GM12878 (cell line): ENCODE data around the gene SELPLG.

Experiments used
- MYC ChIP-seq: IDR thresholded peaks from 2 replicates; pipeline ENCODE4 v1.6.1; 2011; ENCODE audit warnings: mild to moderate bottlenecking, low read length, moderate library complexity, inconsistent platforms; ENCODE audit not compliant: insufficient read depth, insufficient replicate concordance, insufficient read length, severe bottlenecking
- NR2C2 ChIP-seq: IDR thresholded peaks from 2 replicates; pipeline ENCODE4 v1.6.1; 2011; ENCODE audit warnings: borderline replicate concordance, low read depth; ENCODE audit not compliant: control insufficient read depth, insufficient read length
- POLR2A ChIP-seq: IDR thresholded peaks from 2 replicates; pipeline ENCODE4 v1.6.1; 2011; ENCODE audit warnings: low read depth, mild to moderate bottlenecking, low read length
- POLR2AphosphoS5 ChIP-seq: IDR thresholded peaks from 2 replicates; pipeline ENCODE4 v1.6.1; 2011; ENCODE audit warnings: mild to moderate bottlenecking, low read length, inconsistent platforms
- TCF7 ChIP-seq: IDR thresholded peaks from 2 replicates; pipeline ENCODE4 v1.6.1; 2014; ENCODE audit warnings: antibody characterized with exemption, borderline replicate concordance
- TF ChIP-seq, protein P1 (sequence below): IDR thresholded peaks from 2 replicates; pipeline ENCODE4 v1.6.1; 2011; ENCODE audit warnings: low read depth, low read length, improper control_type of control experiment, borderline replicate concordance
- TF ChIP-seq, protein P2 (sequence below), 3 experiments: IDR thresholded peaks in 2 of 3; conservative IDR thresholded peaks in 1 of 3; 2 replicates each; pipeline ENCODE4 v1.5.1; 2011; ENCODE audit warnings: low read depth in 3 of 3, low read length in 3 of 3, mild to moderate bottlenecking in 3 of 3, control low read depth in 2 of 3, moderate library complexity in 2 of 3, inconsistent platforms in 1 of 3, mixed read lengths in 1 of 3; ENCODE audit not compliant: control insufficient read depth in 2 of 3, insufficient read depth in 1 of 3; ENCODE audit errors: extremely low read depth in 1 of 3
- TF ChIP-seq, protein P3 (sequence below): IDR thresholded peaks from 2 replicates; pipeline ENCODE4 v1.6.1; 2012; ENCODE audit warnings: low read depth, low read length, improper control_type of control experiment

DNA sequence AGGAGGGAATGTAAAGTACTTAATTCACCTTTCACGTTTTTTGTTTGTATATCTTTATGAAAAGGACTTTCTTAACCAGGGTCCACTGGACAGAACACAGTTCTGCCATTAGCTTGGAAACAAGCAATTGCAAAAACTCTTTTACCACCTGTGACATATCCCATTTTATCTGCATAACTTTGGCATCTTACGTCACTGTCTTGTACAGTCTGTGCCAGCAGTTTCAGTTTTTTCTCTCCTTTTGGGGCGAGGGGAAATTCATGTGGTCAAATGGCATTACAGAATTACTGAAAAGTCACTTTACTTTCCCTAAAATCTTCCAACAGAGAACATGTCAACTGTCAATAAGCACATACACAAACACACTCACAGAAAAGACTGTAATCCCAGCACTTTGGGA lies 43.7 kb upstream of the SELPLG start:
- TF ChIP-seq POLR2AphosphoS5: no peak
- no peak for TF ChIP-seq TCF7
- no peak for TF ChIP-seq POLR2A
- no peak for TF ChIP-seq MYC
- TF ChIP-seq, protein P1, sequence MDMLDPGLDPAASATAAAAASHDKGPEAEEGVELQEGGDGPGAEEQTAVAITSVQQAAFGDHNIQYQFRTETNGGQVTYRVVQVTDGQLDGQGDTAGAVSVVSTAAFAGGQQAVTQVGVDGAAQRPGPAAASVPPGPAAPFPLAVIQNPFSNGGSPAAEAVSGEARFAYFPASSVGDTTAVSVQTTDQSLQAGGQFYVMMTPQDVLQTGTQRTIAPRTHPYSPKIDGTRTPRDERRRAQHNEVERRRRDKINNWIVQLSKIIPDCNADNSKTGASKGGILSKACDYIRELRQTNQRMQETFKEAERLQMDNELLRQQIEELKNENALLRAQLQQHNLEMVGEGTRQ: no peak
- TF ChIP-seq, protein P2, sequence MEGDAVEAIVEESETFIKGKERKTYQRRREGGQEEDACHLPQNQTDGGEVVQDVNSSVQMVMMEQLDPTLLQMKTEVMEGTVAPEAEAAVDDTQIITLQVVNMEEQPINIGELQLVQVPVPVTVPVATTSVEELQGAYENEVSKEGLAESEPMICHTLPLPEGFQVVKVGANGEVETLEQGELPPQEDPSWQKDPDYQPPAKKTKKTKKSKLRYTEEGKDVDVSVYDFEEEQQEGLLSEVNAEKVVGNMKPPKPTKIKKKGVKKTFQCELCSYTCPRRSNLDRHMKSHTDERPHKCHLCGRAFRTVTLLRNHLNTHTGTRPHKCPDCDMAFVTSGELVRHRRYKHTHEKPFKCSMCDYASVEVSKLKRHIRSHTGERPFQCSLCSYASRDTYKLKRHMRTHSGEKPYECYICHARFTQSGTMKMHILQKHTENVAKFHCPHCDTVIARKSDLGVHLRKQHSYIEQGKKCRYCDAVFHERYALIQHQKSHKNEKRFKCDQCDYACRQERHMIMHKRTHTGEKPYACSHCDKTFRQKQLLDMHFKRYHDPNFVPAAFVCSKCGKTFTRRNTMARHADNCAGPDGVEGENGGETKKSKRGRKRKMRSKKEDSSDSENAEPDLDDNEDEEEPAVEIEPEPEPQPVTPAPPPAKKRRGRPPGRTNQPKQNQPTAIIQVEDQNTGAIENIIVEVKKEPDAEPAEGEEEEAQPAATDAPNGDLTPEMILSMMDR (IDR thresholded peaks at IDR 0.05 in 2 of 3, conservative IDR thresholded peaks at IDR 0.05 in 1 of 3; ENCODE audit: control insufficient read depth in 2 of 3, extremely low read depth in 1 of 3, insufficient read depth in 1 of 3, low read depth in 3 of 3, low read length in 3 of 3): no peak
- no peak for TF ChIP-seq NR2C2
- TF ChIP-seq, protein P3, sequence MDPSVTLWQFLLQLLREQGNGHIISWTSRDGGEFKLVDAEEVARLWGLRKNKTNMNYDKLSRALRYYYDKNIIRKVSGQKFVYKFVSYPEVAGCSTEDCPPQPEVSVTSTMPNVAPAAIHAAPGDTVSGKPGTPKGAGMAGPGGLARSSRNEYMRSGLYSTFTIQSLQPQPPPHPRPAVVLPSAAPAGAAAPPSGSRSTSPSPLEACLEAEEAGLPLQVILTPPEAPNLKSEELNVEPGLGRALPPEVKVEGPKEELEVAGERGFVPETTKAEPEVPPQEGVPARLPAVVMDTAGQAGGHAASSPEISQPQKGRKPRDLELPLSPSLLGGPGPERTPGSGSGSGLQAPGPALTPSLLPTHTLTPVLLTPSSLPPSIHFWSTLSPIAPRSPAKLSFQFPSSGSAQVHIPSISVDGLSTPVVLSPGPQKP: no peak
